HG03571 (cell line): Measurements from ENCODE around the gene TSPOAP1.

Source experiments
- ATAC-seq: cut with Tn5 transposase; IDR thresholded peaks from one replicate; pipeline ENCODE4 v1.9.1; 2021; ENCODE audit not compliant: unreplicated experiment

Gene TSPOAP1

GRCh38 chr17:58265271-58265670, 63.3 kb downstream of the TSPOAP1 start:
- ATAC-seq, result no peak

GRCh38 chr17:58264407-58265103, 64.0 kb downstream of the TSPOAP1 start:
- no peak for ATAC-seq

- ATAC-seq, result no peak
These were observed 64.8 kb downstream of the TSPOAP1 start for GRCh38 chr17:58263773-58264172.

- ATAC-seq, result no peak
These were observed 66.4 kb downstream of the TSPOAP1 start for GRCh38 chr17:58262149-58262548.

- no peak for ATAC-seq
These were observed 73.8 kb downstream of the TSPOAP1 start for GRCh38 chr17:58254803-58255202.

GRCh38 chr17:58253082-58253481, 75.5 kb downstream of the TSPOAP1 start:
- ATAC-seq, result no peak

GRCh38 chr17:58252141-58252540, 76.5 kb downstream of the TSPOAP1 start:
- no peak for ATAC-seq
